ENCODE results near the gene DPP10. TPM values are rescaled to one million over a fixed set of nuclear protein-coding genes. Genes with fewer than 3 reads are reported as not detected.
"Not testable (repeated sequence)": the region's sequence is repeated elsewhere in the genome, so short reads cannot be mapped to it uniquely, and the experiment has no call there.

The DPP10 gene
- total RNA-seq, 6 experiments from 2014 or later, result not detected

GRCh38 chr2:114728372-114728771, 285.9 kb downstream of the DPP10 start:
- DNase-seq, result no peak
- no peaks in the 10 kb centered on the region for H3K4me1 Mint-ChIP-seq (ENCODE audit: low read depth)
- H3K36me3 Mint-ChIP-seq (ENCODE audit: low read depth), result no peaks in the 10 kb centered on the region
- peaks cover 23% of the 10 kb centered on the region for H3K9me3 Mint-ChIP-seq
- H3K4me3 Mint-ChIP-seq, result no peak overlapping the region
- no peaks in the 10 kb centered on the region for H3K27me3 Mint-ChIP-seq (ENCODE audit: insufficient read depth)
- no peak overlapping the region for H3K27ac Mint-ChIP-seq
- TF ChIP-seq CTCF (IDR thresholded peaks at IDR 0.05), result no peak

- Mint-ChIP-seq H3K27me3 (ENCODE audit: insufficient read depth) (no peaks in the 10 kb centered on the region), H3K4me1 (ENCODE audit: low read depth) (no peaks in the 10 kb centered on the region), H3K27ac (no peak overlapping the region), H3K4me3 (no peak overlapping the region), H3K9me3 (peaks cover 23% of the 10 kb centered on the region), H3K36me3 (ENCODE audit: low read depth) (no peaks in the 10 kb centered on the region)
- DNase-seq, result no peak
- no peak for TF ChIP-seq CTCF (IDR thresholded peaks at IDR 0.05)
Measured at GRCh38 chr2:114729026-114729425, 286.6 kb downstream of the DPP10 start.

- no peak overlapping the region for H3K27ac Mint-ChIP-seq
- TF ChIP-seq CTCF (IDR thresholded peaks at IDR 0.05), result no peak
- no peaks in the 10 kb centered on the region for H3K36me3 Mint-ChIP-seq (ENCODE audit: low read depth)
- peaks cover 2% of the 10 kb centered on the region; the same call in 1 of the 2 replicates for H3K27me3 Mint-ChIP-seq (ENCODE audit: insufficient read depth)
- no peaks in the 10 kb centered on the region for H3K4me1 Mint-ChIP-seq (ENCODE audit: low read depth)
- no peak overlapping the region for H3K4me3 Mint-ChIP-seq
- no peak for DNase-seq
- peaks cover 39% of the 10 kb centered on the region for H3K9me3 Mint-ChIP-seq
Measured at GRCh38 chr2:114735126-114735525, 292.7 kb downstream of the DPP10 start.

GRCh38 chr2:114742245-114742644, 299.8 kb downstream of the DPP10 start:
- DNase-seq, result no peak
- no peak overlapping the region for H3K4me3 Mint-ChIP-seq
- H3K9me3 Mint-ChIP-seq, result peaks cover 59% of the 10 kb centered on the region
- TF ChIP-seq CTCF (IDR thresholded peaks at IDR 0.05), result no peak
- H3K36me3 Mint-ChIP-seq (ENCODE audit: low read depth), result no peaks in the 10 kb centered on the region
- no peaks in the 10 kb centered on the region for H3K4me1 Mint-ChIP-seq (ENCODE audit: low read depth)
- H3K27ac Mint-ChIP-seq, result no peak overlapping the region
- H3K27me3 Mint-ChIP-seq (ENCODE audit: insufficient read depth), result peaks cover 2% of the 10 kb centered on the region; the same call in 1 of the 2 replicates

GRCh38 chr2:114745700-114746099, 303.3 kb downstream of the DPP10 start:
- no peak for DNase-seq
- H3K27ac Mint-ChIP-seq, result no peak overlapping the region
- no peaks in the 10 kb centered on the region for H3K36me3 Mint-ChIP-seq (ENCODE audit: low read depth)
- H3K4me1 Mint-ChIP-seq (ENCODE audit: low read depth), result no peaks in the 10 kb centered on the region
- H3K9me3 Mint-ChIP-seq, result peaks cover 48% of the 10 kb centered on the region
- no peak overlapping the region for H3K4me3 Mint-ChIP-seq
- no peaks in the 10 kb centered on the region for H3K27me3 Mint-ChIP-seq (ENCODE audit: insufficient read depth)
- no peak for TF ChIP-seq CTCF (IDR thresholded peaks at IDR 0.05)

GRCh38 chr2:114748175-114748574, 305.7 kb downstream of the DPP10 start:
- not testable (repeated sequence) for H3K4me1 Mint-ChIP-seq (ENCODE audit: low read depth); H3K27ac Mint-ChIP-seq; H3K36me3 Mint-ChIP-seq (ENCODE audit: low read depth); DNase-seq; H3K27me3 Mint-ChIP-seq (ENCODE audit: insufficient read depth); H3K4me3 Mint-ChIP-seq
- H3K9me3 Mint-ChIP-seq, result peaks cover 52% of the 10 kb centered on the region

Measured in HFFc6 (cell line).